Tibial nerve (tissue), 4 donors: ENCODE results near the gene TXN.

Experiments
- EP300 ChIP-seq, 2 donors: sonication (generic); formaldehyde crosslinking; IDR thresholded peaks; one replicate each; pipeline ENCODE4 v1.6.1; 2017; ENCODE audit warnings: antibody characterized with exemption in 2 of 2, mild to moderate bottlenecking in 1 of 2
- POLR2A ChIP-seq, 2 donors: fragments of 450-650 bp; IDR thresholded peaks; one replicate each; pipeline ENCODE4 v1.6.1; 2017; ENCODE audit warnings: antibody characterized with exemption in 2 of 2, mild to moderate bottlenecking in 2 of 2, moderate library complexity in 2 of 2
- TF ChIP-seq, protein P1 (sequence below), 5 experiments: fragments of 200-600 bp in 3 of 5; fragments of 450-650 bp in 2 of 5; sonication (generic) in 3 of 5; IDR thresholded peaks; one replicate each; pipeline ENCODE4 v1.5.1; 2016 to 2019; ENCODE audit warnings: antibody characterized with exemption in 5 of 5, mild to moderate bottlenecking in 3 of 5, moderate library complexity in 2 of 5

GRCh38 chr9:110254500-110254899 lies 1.8 kb downstream of the TXN start:
- TF ChIP-seq EP300 (IDR thresholded peaks at IDR 0.05) (no peak), POLR2A (IDR thresholded peaks at IDR 0.05) (no peak)
- TF ChIP-seq, protein P1, sequence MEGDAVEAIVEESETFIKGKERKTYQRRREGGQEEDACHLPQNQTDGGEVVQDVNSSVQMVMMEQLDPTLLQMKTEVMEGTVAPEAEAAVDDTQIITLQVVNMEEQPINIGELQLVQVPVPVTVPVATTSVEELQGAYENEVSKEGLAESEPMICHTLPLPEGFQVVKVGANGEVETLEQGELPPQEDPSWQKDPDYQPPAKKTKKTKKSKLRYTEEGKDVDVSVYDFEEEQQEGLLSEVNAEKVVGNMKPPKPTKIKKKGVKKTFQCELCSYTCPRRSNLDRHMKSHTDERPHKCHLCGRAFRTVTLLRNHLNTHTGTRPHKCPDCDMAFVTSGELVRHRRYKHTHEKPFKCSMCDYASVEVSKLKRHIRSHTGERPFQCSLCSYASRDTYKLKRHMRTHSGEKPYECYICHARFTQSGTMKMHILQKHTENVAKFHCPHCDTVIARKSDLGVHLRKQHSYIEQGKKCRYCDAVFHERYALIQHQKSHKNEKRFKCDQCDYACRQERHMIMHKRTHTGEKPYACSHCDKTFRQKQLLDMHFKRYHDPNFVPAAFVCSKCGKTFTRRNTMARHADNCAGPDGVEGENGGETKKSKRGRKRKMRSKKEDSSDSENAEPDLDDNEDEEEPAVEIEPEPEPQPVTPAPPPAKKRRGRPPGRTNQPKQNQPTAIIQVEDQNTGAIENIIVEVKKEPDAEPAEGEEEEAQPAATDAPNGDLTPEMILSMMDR (IDR thresholded peaks at IDR 0.05): no peak
